Gastrocnemius medialis (tissue), 4 donors: ENCODE data around the gene MUC2. TPM values are rescaled to one million over a fixed set of nuclear protein-coding genes. Genes with fewer than 3 reads are reported as not detected.

ENCODE experiments used
- ATAC-seq, 2 donors: fragments of 150-250 bp; one replicate each; pipeline ENCODE4 v1.9.1; 2016
- DNase-seq, 2 donors: peaks; one replicate each; pipeline ENCODE4 v3.0.0-alpha.2; 2019
- H3K27ac ChIP-seq, 4 donors: fragments of 200-600 bp; sonication (generic); 1 replicate in 1 of 4; 2 replicates in 3 of 4; pipeline ENCODE4 v1.5.1; 2016 to 2018; ENCODE audit warnings: mild to moderate bottlenecking in 2 of 4, moderate library complexity in 1 of 4
- H3K27me3 ChIP-seq, 3 donors: fragments of 200-600 bp; sonication (generic) in 2 of 3; 1 replicate in 1 of 3; 2 replicates in 2 of 3; pipeline versions ENCODE4 v1.5.1 to v1.6.0; 2016 to 2019; ENCODE audit warnings: mild to moderate bottlenecking in 1 of 3, moderate library complexity in 1 of 3
- H3K36me3 ChIP-seq, 2 donors: fragments of 200-600 bp; sonication (generic) in 1 of 2; one replicate each; pipeline ENCODE4 v1.5.1; 2017 to 2018
- H3K4me1 ChIP-seq, 2 donors: fragments of 200-600 bp; sonication (generic) in 1 of 2; one replicate each; pipeline ENCODE4 v1.5.1; 2016 to 2017; ENCODE audit warnings: mild to moderate bottlenecking in 2 of 2
- H3K4me3 ChIP-seq, 4 donors: fragments of 200-600 bp; sonication (generic) in 3 of 4; 1 replicate in 1 of 4; 2 replicates in 3 of 4; pipeline ENCODE4 v1.5.1; 2016 to 2019; ENCODE audit warnings: mild to moderate bottlenecking in 2 of 4
- H3K9me3 ChIP-seq, 3 donors: fragments of 200-600 bp; sonication (generic) in 2 of 3; 1 replicate in 1 of 3; 2 replicates in 2 of 3; pipeline ENCODE4 v1.5.1; 2016 to 2019
- POLR2A ChIP-seq, 2 donors: fragments of 450-650 bp; IDR thresholded peaks; one replicate each; pipeline ENCODE4 v1.6.1; 2017; ENCODE audit warnings: antibody characterized with exemption in 2 of 2, mild to moderate bottlenecking in 2 of 2, moderate library complexity in 2 of 2
- in situ Hi-C, 4 donors: fragments of 200-750 bp; cut with MboI; loops; one replicate each; pipeline versions ENCODE4 v1.15.0 to v1.8.0; 2017; ENCODE audit warnings: low sequenced_read_pairs in 4 of 4
- intact Hi-C: fragments of 100-400 bp; cut with DNase I; formaldehyde crosslinking; loops from one replicate; pipeline ENCODE4 v1.15.1; 2023; ENCODE audit warnings: low total_unique reads
- total RNA-seq, 4 donors: library from RNA; depleted of rRNA; stranded (reverse); fragments of >200 nt; gene quantifications; one replicate each; pipeline versions ENCODE4 v1.1.0 to v1.2.3, GENCODE V29; 2016
- TF ChIP-seq, protein P1 (sequence below), 5 experiments: fragments of 450-650 bp in 3 of 5; fragments of 200-600 bp in 2 of 5; sonication (generic) in 2 of 5; IDR thresholded peaks in 4 of 5; conservative IDR thresholded peaks in 1 of 5; 1 replicate in 4 of 5; 2 replicates in 1 of 5; pipeline ENCODE4 v1.5.1; 2016 to 2019; ENCODE audit warnings: antibody characterized with exemption in 5 of 5, mild to moderate bottlenecking in 3 of 5, moderate library complexity in 3 of 5

MUC2 gene
- total RNA-seq, 4 donors from 2014 or later = 0.90 TPM; not detected in 3

- intact Hi-C loops (no loop called here), in situ Hi-C loops (no loop called here)
- DNase-seq = no peak
- no peak for TF ChIP-seq POLR2A (IDR thresholded peaks at IDR 0.05)
- TF ChIP-seq, protein P1, sequence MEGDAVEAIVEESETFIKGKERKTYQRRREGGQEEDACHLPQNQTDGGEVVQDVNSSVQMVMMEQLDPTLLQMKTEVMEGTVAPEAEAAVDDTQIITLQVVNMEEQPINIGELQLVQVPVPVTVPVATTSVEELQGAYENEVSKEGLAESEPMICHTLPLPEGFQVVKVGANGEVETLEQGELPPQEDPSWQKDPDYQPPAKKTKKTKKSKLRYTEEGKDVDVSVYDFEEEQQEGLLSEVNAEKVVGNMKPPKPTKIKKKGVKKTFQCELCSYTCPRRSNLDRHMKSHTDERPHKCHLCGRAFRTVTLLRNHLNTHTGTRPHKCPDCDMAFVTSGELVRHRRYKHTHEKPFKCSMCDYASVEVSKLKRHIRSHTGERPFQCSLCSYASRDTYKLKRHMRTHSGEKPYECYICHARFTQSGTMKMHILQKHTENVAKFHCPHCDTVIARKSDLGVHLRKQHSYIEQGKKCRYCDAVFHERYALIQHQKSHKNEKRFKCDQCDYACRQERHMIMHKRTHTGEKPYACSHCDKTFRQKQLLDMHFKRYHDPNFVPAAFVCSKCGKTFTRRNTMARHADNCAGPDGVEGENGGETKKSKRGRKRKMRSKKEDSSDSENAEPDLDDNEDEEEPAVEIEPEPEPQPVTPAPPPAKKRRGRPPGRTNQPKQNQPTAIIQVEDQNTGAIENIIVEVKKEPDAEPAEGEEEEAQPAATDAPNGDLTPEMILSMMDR (IDR thresholded peaks at IDR 0.05 in 4 of 5, conservative IDR thresholded peaks at IDR 0.05 in 1 of 5) = no peak
- Histone ChIP-seq H3K9me3 (no peaks in the 10 kb centered on the region), H3K4me3 (no peak overlapping the region), H3K27ac (no peak overlapping the region), H3K27me3 (peaks cover 0 to 20% (median 0%) of the 10 kb centered on the region in 3 donors), H3K36me3 (no peaks in the 10 kb centered on the region), H3K4me1 (no peaks in the 10 kb centered on the region)
- no peak for ATAC-seq
These were observed 33.2 kb upstream of the MUC2 start for GRCh38 chr11:1041471-1041870.

GRCh38 chr11:1041936-1042608 lies 32.6 kb upstream of the MUC2 start:
- no peak for TF ChIP-seq POLR2A (IDR thresholded peaks at IDR 0.05)
- TF ChIP-seq, protein P1 (IDR thresholded peaks at IDR 0.05 in 4 of 5, conservative IDR thresholded peaks at IDR 0.05 in 1 of 5) = no peak
- no peaks in the 10 kb centered on the region for H3K9me3 ChIP-seq
- intact Hi-C loops (no loop called here), in situ Hi-C loops (no loop called here)
- H3K27ac ChIP-seq = no peak overlapping the region
- no peaks in the 10 kb centered on the region for H3K36me3 ChIP-seq
- H3K4me3 ChIP-seq = no peak overlapping the region
- ATAC-seq (no peak), DNase-seq (no peak)
- peaks cover 0 to 14% (median 3%) of the 10 kb centered on the region in 3 donors for H3K27me3 ChIP-seq
- H3K4me1 ChIP-seq = no peaks in the 10 kb centered on the region

GRCh38 chr11:1042626-1043562 lies 31.8 kb upstream of the MUC2 start:
- no peak overlapping the region for H3K27ac ChIP-seq
- TF ChIP-seq, protein P1 (IDR thresholded peaks at IDR 0.05 in 4 of 5, conservative IDR thresholded peaks at IDR 0.05 in 1 of 5) = no peak
- TF ChIP-seq POLR2A (IDR thresholded peaks at IDR 0.05) = no peak
- intact Hi-C loops = no loop called here
- peaks cover 0 to 19% (median 5%) of the 10 kb centered on the region in 3 donors for H3K27me3 ChIP-seq
- H3K4me1 ChIP-seq = no peaks in the 10 kb centered on the region
- no peaks in the 10 kb centered on the region for H3K9me3 ChIP-seq
- DNase-seq = peak in 1 of 2 donors; percentile 2
- in situ Hi-C loops = no loop called here
- no peaks in the 10 kb centered on the region for H3K36me3 ChIP-seq
- ATAC-seq = no peak
- no peak overlapping the region for H3K4me3 ChIP-seq

- in situ Hi-C loops (no loop called here), intact Hi-C loops (no loop called here)
- H3K36me3 ChIP-seq = no peaks in the 10 kb centered on the region
- DNase-seq (peak in 1 of 2 donors; percentile 1), ATAC-seq (no peak)
- no peaks in the 10 kb centered on the region for H3K9me3 ChIP-seq
- peaks cover 3 to 23% (median 11%) of the 10 kb centered on the region in 3 donors for H3K27me3 ChIP-seq
- no peaks in the 10 kb centered on the region for H3K4me1 ChIP-seq
- no peak for TF ChIP-seq POLR2A (IDR thresholded peaks at IDR 0.05)
- TF ChIP-seq, protein P1 (IDR thresholded peaks at IDR 0.05 in 4 of 5, conservative IDR thresholded peaks at IDR 0.05 in 1 of 5) = no peak
- H3K27ac ChIP-seq = no peak overlapping the region
- no peak overlapping the region for H3K4me3 ChIP-seq
These were observed 31.0 kb upstream of the MUC2 start for GRCh38 chr11:1043563-1044096.
